Osteocyte (in vitro differentiated cells): Measurements from ENCODE around the gene PKNOX1. TPM values are rescaled to one million over a fixed set of nuclear protein-coding genes. Genes with fewer than 3 reads are reported as not detected.
"Not testable (repeated sequence)": the region's sequence is repeated elsewhere in the genome, so short reads cannot be mapped to it uniquely, and the experiment has no call there.

Source experiments
- DNase-seq: peaks from one replicate; pipeline ENCODE4 v3.0.0; 2021; ENCODE audit warnings: mixed read lengths; ENCODE audit not compliant: unreplicated experiment; ENCODE audit errors: extremely low spot score
- H3K27ac Mint-ChIP-seq: one replicate; pipeline ENCODE4 v1.8.0; 2021; ENCODE audit warnings: mild to moderate bottlenecking, mixed read lengths; ENCODE audit not compliant: unreplicated experiment
- H3K27me3 Mint-ChIP-seq: one replicate; pipeline ENCODE4 v1.8.0; 2021; ENCODE audit warnings: mixed read lengths; ENCODE audit not compliant: unreplicated experiment
- H3K36me3 Mint-ChIP-seq: one replicate; pipeline ENCODE4 v1.8.0; 2021; ENCODE audit warnings: mixed read lengths; ENCODE audit not compliant: unreplicated experiment
- H3K4me1 Mint-ChIP-seq: one replicate; pipeline ENCODE4 v1.8.0; 2021; ENCODE audit warnings: mixed read lengths; ENCODE audit not compliant: unreplicated experiment
- H3K4me3 Mint-ChIP-seq: one replicate; pipeline ENCODE4 v1.8.0; 2021; ENCODE audit warnings: mild to moderate bottlenecking, moderate library complexity, mixed read lengths; ENCODE audit not compliant: unreplicated experiment
- H3K9me3 Mint-ChIP-seq: one replicate; pipeline ENCODE4 v1.8.0; 2021; ENCODE audit warnings: mixed read lengths; ENCODE audit not compliant: unreplicated experiment
- total RNA-seq: library from RNA; stranded (reverse); gene quantifications from 2 replicates; pipeline ENCODE4 v1.2.1, GENCODE V29; 2021
- TF ChIP-seq, protein P1 (sequence below): fragments of 200-600 bp; sonication (generic); IDR thresholded peaks from 2 replicates; pipeline ENCODE4 v1.5.0; 2021; ENCODE audit warnings: antibody characterized with exemption, mild to moderate bottlenecking, moderate library complexity

PKNOX1 gene
- total RNA-seq, 1 donor from 2014 or later = 14.2 TPM

DNA sequence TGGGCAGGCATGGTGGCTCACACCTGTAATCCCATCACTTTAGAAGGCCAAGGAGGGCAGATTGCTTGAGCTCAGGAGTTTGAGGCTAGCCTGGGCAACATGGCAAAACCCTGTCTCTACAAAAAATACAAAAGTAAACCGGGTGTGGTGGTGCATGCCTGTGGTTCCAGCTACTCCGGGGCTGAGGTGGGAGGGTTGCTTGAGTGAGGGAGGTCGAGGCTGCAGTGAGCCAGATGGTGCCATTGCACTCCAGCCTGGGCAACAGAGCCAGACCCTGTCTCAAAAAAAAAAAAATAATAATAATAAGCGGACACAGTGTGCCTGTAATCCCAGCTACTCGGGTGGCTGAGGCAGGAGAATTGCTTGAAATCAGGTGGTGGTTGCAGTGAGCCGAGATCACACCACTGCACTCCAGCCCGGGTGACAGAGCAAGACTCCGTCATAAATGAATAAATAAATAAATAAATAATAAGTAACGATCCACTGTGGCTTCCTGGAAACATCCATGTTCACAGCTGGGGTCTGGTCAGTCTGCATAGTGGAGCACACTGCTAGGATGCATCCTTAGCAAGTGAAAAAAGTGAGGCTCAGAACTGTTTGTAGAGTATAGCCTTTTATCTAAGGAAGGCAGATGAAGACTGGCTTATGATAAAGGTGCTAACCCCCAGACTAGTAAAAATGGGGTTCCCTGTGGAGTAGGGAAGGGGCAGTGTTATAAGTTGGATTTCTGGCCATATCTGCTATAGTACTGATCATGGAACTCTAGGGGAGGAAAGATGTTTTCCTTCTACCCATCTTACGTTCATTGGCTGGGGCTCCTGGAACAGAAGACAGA lies 15.7 kb downstream of the PKNOX1 start:
- peaks cover 19% of the 10 kb centered on the region for H3K4me1 Mint-ChIP-seq
- no peak overlapping the region for H3K27ac Mint-ChIP-seq
- no peaks in the 10 kb centered on the region for H3K27me3 Mint-ChIP-seq
- H3K4me3 Mint-ChIP-seq = no peak overlapping the region
- H3K9me3 Mint-ChIP-seq = no peaks in the 10 kb centered on the region
- TF ChIP-seq, protein P1, sequence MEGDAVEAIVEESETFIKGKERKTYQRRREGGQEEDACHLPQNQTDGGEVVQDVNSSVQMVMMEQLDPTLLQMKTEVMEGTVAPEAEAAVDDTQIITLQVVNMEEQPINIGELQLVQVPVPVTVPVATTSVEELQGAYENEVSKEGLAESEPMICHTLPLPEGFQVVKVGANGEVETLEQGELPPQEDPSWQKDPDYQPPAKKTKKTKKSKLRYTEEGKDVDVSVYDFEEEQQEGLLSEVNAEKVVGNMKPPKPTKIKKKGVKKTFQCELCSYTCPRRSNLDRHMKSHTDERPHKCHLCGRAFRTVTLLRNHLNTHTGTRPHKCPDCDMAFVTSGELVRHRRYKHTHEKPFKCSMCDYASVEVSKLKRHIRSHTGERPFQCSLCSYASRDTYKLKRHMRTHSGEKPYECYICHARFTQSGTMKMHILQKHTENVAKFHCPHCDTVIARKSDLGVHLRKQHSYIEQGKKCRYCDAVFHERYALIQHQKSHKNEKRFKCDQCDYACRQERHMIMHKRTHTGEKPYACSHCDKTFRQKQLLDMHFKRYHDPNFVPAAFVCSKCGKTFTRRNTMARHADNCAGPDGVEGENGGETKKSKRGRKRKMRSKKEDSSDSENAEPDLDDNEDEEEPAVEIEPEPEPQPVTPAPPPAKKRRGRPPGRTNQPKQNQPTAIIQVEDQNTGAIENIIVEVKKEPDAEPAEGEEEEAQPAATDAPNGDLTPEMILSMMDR = no peak
- DNase-seq = no peak
- no peaks in the 10 kb centered on the region for H3K36me3 Mint-ChIP-seq

- Mint-ChIP-seq H3K27ac (peak overlapping the region; percentile 57), H3K4me3 (no peak overlapping the region), H3K9me3 (no peaks in the 10 kb centered on the region), H3K4me1 (peaks cover 21% of the 10 kb centered on the region), H3K36me3 (no peaks in the 10 kb centered on the region), H3K27me3 (no peaks in the 10 kb centered on the region)
- TF ChIP-seq, protein P1 = no peak
- no peak for DNase-seq
Measured at GRCh38 chr21:42991992-42992740, 17.8 kb downstream of the PKNOX1 start.

GRCh38 chr21:42993051-42993712 lies 18.8 kb downstream of the PKNOX1 start:
- DNase-seq = no peak
- TF ChIP-seq, protein P1 = no peak
- Mint-ChIP-seq H3K4me3 (no peak overlapping the region), H3K4me1 (peaks cover 27% of the 10 kb centered on the region), H3K27ac (no peak overlapping the region), H3K36me3 (peaks cover 5% of the 10 kb centered on the region), H3K27me3 (no peaks in the 10 kb centered on the region), H3K9me3 (no peaks in the 10 kb centered on the region)

DNA sequence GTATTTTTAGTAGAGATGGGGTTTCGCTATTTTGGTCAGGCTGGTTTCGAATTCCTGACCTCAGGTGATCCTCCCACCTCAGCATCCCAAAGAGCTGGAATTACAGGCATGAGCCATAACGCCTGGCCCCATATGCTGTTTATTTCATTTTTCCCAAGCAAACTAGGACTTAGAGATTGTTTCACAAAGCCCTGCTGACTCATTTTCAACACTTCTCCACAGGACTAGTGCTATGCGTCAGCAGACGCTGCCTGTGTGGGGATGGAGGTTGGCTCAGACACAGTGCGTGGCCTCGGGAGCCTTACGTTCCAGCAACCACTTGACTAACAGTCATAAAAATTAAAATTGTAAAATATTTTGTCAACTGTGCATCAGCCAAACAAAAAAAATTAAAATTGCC lies 22.7 kb downstream of the PKNOX1 start:
- DNase-seq = no peak
- Mint-ChIP-seq H3K27ac (peak overlapping the region; percentile 69), H3K9me3 (peaks cover 7% of the 10 kb centered on the region), H3K4me1 (peaks cover 20% of the 10 kb centered on the region), H3K36me3 (peaks cover 5% of the 10 kb centered on the region), H3K27me3 (no peaks in the 10 kb centered on the region), H3K4me3 (no peak overlapping the region)
- TF ChIP-seq, protein P1 = no peak

DNA sequence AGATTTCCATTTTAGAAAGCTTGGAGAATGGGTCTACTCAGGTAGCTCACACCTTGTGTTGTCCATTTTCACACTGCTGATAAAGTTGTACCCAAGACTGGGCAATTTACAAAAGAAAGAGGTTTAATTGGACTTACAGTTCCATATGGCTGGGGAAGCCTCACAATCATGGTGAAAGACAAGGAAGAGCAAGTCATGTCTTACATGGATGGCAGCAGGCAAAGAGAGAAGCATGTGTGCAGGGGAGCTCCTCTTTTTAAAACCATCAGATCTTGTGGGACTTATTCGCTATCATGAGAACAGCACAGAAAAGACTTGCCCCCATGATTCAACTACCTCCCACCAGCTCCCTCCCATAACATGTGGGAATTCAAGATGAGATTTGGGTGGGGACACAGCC lies 23.6 kb downstream of the PKNOX1 start:
- not testable (repeated sequence) for H3K4me3 Mint-ChIP-seq, H3K27me3 Mint-ChIP-seq, H3K27ac Mint-ChIP-seq, H3K9me3 Mint-ChIP-seq, H3K36me3 Mint-ChIP-seq, DNase-seq
- peaks cover 15% of the 10 kb centered on the region for H3K4me1 Mint-ChIP-seq

- H3K4me1 Mint-ChIP-seq = peaks cover 11% of the 10 kb centered on the region
- not testable (repeated sequence) for H3K4me3 Mint-ChIP-seq, H3K27me3 Mint-ChIP-seq, DNase-seq, H3K9me3 Mint-ChIP-seq, H3K27ac Mint-ChIP-seq, H3K36me3 Mint-ChIP-seq
Measured at GRCh38 chr21:42999152-42999551, 24.8 kb downstream of the PKNOX1 start.

DNA sequence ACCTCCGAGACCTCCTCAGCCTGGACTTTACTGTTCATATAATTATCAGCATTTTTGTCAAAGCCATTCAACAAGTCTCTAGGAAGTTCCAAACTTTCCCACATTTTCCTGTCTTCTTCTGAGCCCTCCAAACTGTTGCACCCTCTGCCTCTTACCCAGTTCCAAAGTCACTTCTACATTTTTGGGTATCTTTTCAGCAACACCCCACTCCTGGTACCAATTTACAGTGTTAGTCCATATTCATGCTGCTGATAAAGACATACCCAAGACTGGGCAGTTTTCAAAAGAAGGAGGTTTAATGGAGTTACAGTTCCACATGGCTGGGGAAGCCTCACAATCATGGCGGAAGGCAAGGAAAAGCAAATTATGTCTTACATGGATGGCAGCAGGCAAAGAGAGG lies 25.7 kb downstream of the PKNOX1 start:
- not testable (repeated sequence) for DNase-seq, H3K4me3 Mint-ChIP-seq, H3K9me3 Mint-ChIP-seq, H3K27me3 Mint-ChIP-seq, H3K27ac Mint-ChIP-seq, H3K36me3 Mint-ChIP-seq
- H3K4me1 Mint-ChIP-seq = peaks cover 11% of the 10 kb centered on the region
